Non-pigmented ciliary epithelial cell (primary cell): ENCODE measurements around the gene SMIM10L2A.
"Not testable (repeated sequence)": the region's sequence is repeated elsewhere in the genome, so short reads cannot be mapped to it uniquely, and the experiment has no call there.

ENCODE experiments used
- DNase-seq: peaks from one replicate; pipeline ENCODE4 v3.0.0-alpha.2; 2010; ENCODE audit warnings: low read depth

SMIM10L2A gene

DNA sequence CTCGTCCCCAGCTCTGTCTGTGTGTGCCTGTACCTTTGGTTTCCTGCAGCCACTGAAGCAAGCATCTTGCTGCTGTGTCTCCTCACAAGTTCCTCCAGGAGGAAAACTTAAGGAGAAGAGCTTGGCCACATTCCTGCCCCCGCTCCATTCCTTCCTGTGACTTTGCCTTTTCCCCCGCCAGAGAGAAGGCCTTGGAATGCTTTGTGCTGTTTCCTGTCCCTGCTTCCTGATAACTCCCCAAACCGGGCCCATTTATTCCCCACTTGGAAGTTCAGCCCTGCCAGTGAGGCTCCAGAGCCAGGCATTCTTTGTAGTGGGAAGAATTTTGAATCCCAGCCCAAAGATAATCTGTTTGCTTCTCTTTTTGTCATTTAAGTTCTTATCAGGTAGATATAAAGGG lies 33.1 kb downstream of the SMIM10L2A start:
- DNase-seq = no peak

- DNase-seq = not testable (repeated sequence)
These were observed 40.0 kb downstream of the SMIM10L2A start for GRCh38 chrX:135461756-135462155.

DNA sequence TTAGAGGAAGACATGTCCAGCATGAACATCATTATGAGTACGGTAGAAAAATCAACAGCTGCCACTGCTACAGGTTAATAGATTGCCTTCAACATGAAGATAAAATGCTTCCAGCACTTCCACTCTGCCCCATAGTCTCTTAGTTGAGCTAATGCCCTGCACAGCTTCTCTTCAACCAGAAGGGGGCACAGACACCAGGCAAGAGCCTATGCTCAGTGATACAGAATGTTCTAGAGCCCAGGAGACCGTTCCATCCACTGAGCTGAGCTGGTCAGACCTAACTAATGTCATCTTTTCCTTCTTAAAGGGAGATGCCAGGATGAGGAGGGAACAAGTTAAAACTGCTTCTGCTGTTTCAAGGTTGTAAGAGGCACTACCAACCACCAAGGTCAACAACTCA lies 42.2 kb downstream of the SMIM10L2A start:
- no peak for DNase-seq

DNA sequence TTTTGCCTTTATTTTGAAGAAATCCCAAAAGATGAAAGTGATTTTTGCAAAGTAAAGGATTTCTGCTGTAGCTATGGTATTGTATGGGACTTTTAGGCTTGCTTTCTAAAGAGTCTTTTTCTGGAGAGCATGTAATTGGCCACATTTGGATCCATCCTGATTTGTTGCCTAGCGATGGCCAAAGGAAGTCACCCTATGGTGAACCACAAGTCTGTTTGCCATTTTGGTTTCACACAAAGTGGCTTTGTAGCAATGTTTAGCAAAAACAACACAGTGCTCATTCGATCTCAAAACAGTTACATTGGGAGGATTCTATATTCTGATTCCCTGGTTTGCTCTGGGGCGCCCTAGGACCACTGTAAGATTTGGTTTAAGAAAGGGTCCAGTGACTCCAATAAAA lies 54.6 kb downstream of the SMIM10L2A start:
- no peak for DNase-seq

DNA sequence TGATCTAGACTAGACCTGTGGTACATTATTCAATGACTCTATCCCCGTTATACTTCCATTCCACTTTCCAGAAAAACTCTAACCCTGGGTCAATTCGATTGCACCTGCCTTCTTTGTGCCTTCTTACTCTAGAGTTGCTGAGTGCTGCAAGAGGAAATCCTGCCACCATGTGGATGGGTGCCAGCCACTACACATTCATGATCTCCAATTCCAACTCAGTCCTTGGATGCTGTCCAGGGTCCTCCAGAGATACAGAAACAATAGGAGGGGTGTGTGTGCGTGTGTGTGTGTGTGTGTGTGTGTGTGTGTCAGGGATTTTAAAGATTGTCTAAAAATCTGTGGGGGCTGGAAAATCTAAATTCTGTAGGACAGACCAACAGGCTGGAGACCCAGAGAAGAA lies 55.8 kb downstream of the SMIM10L2A start:
- DNase-seq = peak; percentile 14
